ENCODE data around the gene PTPRN2.
A peak's percentile ranks its signal among the peaks of the same experiment; 100 is the strongest.

The PTPRN2 gene

DNA sequence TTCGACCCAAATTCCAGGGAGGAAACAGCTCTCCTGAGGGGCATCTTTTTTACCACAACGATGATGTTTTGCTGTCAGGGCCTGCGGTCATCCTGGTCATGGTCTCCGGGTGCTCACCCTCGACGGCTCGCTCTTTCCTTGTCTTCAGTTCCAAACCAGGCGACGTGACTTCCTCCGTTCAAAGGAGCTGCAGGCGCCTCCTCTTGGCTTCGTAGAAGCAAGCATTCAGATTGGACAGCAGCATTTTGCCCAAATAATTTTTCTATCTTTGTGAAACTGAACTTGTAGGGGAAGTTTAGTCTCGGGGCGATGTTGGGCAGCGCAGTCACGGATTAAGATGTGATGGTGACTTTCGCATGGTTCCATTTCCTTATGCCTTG lies 1042.0 kb downstream of the PTPRN2 start:
- H3K4me3 Mint-ChIP-seq, result no peak overlapping the region

DNA sequence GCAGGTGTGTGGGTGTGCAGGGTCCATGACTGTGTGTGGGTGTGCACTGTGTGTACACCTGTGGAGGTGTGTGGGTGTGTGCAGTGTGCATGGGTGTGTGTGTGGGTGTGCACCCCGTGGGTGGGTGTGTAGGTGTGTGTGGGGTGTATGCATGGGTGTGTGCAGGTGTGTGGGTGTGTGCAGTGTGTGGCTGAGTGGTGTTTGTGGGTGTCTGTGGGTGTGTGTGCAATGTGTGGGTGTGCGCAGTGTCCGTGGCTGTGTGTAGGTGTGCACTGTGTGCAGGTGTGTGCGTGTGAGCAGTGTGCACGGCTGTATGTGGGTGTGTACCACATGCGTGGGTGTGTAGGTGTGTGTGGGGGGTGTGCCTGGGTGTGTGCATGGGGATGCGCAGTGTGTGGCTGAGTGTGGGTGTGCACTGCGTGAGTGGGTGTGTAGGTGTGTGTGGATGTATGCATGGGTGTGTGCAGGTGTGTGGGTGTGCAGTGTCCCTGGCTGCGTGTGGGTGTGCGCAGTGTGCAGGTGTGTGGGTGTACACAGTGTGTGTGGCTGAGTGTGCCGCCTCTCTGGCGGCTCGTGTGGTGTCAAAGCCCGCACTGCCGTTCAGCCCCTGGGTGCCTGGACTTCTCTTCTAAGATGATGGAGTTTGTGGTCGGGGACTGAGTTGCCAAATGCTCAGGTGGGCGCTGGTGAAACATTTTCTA lies 1042.5 kb downstream of the PTPRN2 start:
- H3K9me3 Mint-ChIP-seq, result peaks cover 5% of the 10 kb centered on the region
- peaks cover 3% of the 10 kb centered on the region for H3K4me1 Mint-ChIP-seq (ENCODE audit: low read depth)
- H3K27ac Mint-ChIP-seq, result peak overlapping the region; percentile 23
- no peaks in the 10 kb centered on the region for H3K36me3 Mint-ChIP-seq (ENCODE audit: low read depth)
- no peak overlapping the region for H3K4me3 Mint-ChIP-seq
- H3K27me3 Mint-ChIP-seq, result no peaks in the 10 kb centered on the region
- DNase-seq, result no peak

More for the DNA sequence above, 1042.0 kb downstream of the PTPRN2 start:
- DNase-seq, result no peak
- Mint-ChIP-seq H3K9me3 (peaks cover 5% of the 10 kb centered on the region), H3K27me3 (no peaks in the 10 kb centered on the region), H3K36me3 (ENCODE audit: low read depth) (no peaks in the 10 kb centered on the region), H3K4me1 (ENCODE audit: low read depth) (peaks cover 3% of the 10 kb centered on the region), H3K27ac (no peak overlapping the region)

DNA sequence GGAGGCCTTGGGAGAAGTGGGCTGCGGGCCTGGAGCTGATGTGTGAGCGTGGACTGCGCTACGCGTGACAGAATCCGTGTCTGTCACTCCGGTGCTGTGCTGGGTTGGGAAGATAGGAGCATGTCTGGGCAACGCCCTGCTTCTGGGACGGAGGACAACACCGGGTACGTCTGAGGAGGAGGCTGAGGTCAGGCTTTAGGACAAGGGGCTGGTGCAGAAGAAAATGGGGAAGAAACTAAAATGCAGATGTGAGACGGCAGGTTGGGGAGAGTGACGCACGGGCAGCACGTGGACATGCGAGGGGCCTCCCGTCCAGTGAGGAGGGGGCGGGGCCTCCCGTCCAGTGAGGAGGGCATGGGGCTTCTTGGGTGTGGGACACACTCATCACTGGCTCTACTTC lies 1043.4 kb downstream of the PTPRN2 start:
- Mint-ChIP-seq H3K4me3 (no peak overlapping the region), H3K4me1 (ENCODE audit: low read depth) (peaks cover 3% of the 10 kb centered on the region), H3K36me3 (ENCODE audit: low read depth) (no peaks in the 10 kb centered on the region), H3K27me3 (no peaks in the 10 kb centered on the region), H3K27ac (no peak overlapping the region), H3K9me3 (peaks cover 5% of the 10 kb centered on the region)
- DNase-seq, result no peak

DNA sequence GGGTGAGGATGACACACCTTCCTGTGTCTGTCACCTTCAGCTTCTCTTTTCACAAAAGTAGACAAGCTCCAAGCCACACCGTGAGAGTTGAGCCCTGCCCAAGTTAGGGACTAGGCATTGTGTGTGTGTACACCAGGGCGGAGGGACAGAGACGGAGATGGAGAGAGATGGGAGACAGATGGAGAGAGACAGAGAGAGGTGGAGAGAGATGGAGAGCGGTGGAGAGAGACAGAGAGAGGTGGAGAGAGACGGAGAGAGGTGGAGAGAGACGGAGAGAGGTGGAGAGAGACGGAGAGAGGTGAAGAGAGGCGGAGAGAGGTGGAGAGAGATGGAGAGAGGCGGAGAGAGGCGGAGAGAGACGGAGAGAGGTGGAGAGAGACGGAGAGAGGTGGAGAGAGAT lies 1043.8 kb downstream of the PTPRN2 start:
- H3K4me3 Mint-ChIP-seq, result no peak overlapping the region
- H3K4me1 Mint-ChIP-seq (ENCODE audit: low read depth), result peaks cover 3% of the 10 kb centered on the region
- H3K27ac Mint-ChIP-seq, result no peak overlapping the region
- H3K9me3 Mint-ChIP-seq, result peaks cover 5% of the 10 kb centered on the region
- no peak for DNase-seq
- no peaks in the 10 kb centered on the region for H3K27me3 Mint-ChIP-seq
- no peaks in the 10 kb centered on the region for H3K36me3 Mint-ChIP-seq (ENCODE audit: low read depth)

DNA sequence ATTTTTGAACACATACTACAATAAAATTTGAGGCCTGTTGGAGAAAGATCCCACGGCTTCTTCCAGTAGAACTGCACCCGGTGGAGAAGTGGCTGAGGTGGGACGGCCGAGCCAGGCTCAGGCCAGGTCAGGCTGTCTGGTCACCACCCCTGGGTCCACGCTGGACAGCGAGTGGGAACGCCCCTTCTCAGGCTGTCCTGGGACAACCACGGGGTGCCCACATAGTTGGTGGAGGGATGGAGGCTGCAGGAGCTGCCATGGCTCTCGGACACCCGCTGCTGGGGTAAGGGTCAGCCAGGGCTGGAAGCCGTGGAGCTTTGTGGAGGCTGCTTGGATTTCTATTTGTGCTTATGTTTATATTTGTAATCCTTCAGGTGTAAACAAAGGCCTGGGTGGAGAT lies 1044.3 kb downstream of the PTPRN2 start:
- H3K4me1 Mint-ChIP-seq (ENCODE audit: low read depth), result peaks cover 3% of the 10 kb centered on the region
- no peak overlapping the region for H3K4me3 Mint-ChIP-seq
- H3K27me3 Mint-ChIP-seq, result no peaks in the 10 kb centered on the region
- no peak for DNase-seq
- H3K9me3 Mint-ChIP-seq, result peaks cover 5% of the 10 kb centered on the region
- no peak overlapping the region for H3K27ac Mint-ChIP-seq
- no peaks in the 10 kb centered on the region for H3K36me3 Mint-ChIP-seq (ENCODE audit: low read depth)

- H3K27ac Mint-ChIP-seq, result no peak overlapping the region
- H3K4me3 Mint-ChIP-seq, result no peak overlapping the region
- H3K9me3 Mint-ChIP-seq, result peaks cover 5% of the 10 kb centered on the region
- peaks cover 3% of the 10 kb centered on the region for H3K4me1 Mint-ChIP-seq (ENCODE audit: low read depth)
- H3K27me3 Mint-ChIP-seq, result no peaks in the 10 kb centered on the region
- no peaks in the 10 kb centered on the region for H3K36me3 Mint-ChIP-seq (ENCODE audit: low read depth)
- DNase-seq, result no peak
Observed at GRCh38 chr7:157542068-157543021, 1045.3 kb downstream of the PTPRN2 start.

- Mint-ChIP-seq H3K36me3 (ENCODE audit: low read depth) (no peaks in the 10 kb centered on the region), H3K27me3 (no peaks in the 10 kb centered on the region), H3K9me3 (peaks cover 5% of the 10 kb centered on the region), H3K4me3 (no peak overlapping the region), H3K27ac (no peak overlapping the region), H3K4me1 (ENCODE audit: low read depth) (peaks cover 3% of the 10 kb centered on the region)
- DNase-seq, result no peak
Observed at GRCh38 chr7:157541295-157542067, 1046.1 kb downstream of the PTPRN2 start.

DNA sequence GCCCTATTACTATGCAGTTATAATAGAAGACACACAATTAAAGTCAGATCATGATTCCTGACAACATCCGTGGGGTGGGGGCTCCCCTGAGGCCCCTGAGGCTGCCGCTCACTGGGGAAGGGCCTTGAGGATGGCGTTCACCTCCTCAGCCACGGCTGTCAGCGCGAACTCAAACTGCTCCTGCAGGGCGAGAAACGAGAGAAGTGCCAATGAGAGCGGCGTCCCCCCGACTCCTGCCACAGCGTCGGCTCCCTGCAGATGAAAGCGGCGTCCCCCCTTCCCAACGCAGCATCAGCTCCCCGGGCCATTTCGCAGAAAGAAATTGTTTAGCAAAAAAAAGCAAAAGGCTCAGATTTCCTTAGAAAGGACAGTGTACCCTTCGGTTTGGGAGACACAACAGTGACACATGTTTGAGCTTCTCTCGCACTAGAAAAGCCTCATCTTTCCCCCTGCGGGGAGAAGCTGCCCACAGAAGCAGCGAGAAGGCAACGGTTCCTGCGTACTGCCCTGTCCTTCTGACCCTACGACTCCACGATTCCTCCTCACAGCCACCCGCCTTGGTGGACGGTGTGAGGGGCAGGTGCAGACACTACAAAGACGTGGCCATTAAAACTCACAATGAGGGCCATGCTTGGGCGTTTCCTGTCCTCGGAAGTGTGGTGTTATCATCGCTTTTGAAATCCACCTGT lies 1046.9 kb downstream of the PTPRN2 start:
- peaks cover 5% of the 10 kb centered on the region for H3K9me3 Mint-ChIP-seq
- H3K4me3 Mint-ChIP-seq, result no peak overlapping the region
- H3K27me3 Mint-ChIP-seq, result no peaks in the 10 kb centered on the region
- peaks cover 3% of the 10 kb centered on the region for H3K4me1 Mint-ChIP-seq (ENCODE audit: low read depth)
- DNase-seq, result no peak
- H3K27ac Mint-ChIP-seq, result no peak overlapping the region
- no peaks in the 10 kb centered on the region for H3K36me3 Mint-ChIP-seq (ENCODE audit: low read depth)

GRCh38 chr7:157540020-157540419 lies 1047.6 kb downstream of the PTPRN2 start:
- H3K4me1 Mint-ChIP-seq (ENCODE audit: low read depth), result peaks cover 3% of the 10 kb centered on the region
- H3K4me3 Mint-ChIP-seq, result no peak overlapping the region
- no peak overlapping the region for H3K27ac Mint-ChIP-seq
- no peaks in the 10 kb centered on the region for H3K27me3 Mint-ChIP-seq
- DNase-seq, result no peak
- no peaks in the 10 kb centered on the region for H3K36me3 Mint-ChIP-seq (ENCODE audit: low read depth)
- H3K9me3 Mint-ChIP-seq, result peaks cover 5% of the 10 kb centered on the region

GRCh38 chr7:157539521-157539920 lies 1048.1 kb downstream of the PTPRN2 start:
- Mint-ChIP-seq H3K36me3 (ENCODE audit: low read depth) (no peaks in the 10 kb centered on the region), H3K4me3 (no peak overlapping the region), H3K9me3 (peaks cover under 1% of the 10 kb centered on the region), H3K4me1 (ENCODE audit: low read depth) (peaks cover 1% of the 10 kb centered on the region), H3K27me3 (no peaks in the 10 kb centered on the region), H3K27ac (no peak overlapping the region)
- DNase-seq, result no peak

DNA sequence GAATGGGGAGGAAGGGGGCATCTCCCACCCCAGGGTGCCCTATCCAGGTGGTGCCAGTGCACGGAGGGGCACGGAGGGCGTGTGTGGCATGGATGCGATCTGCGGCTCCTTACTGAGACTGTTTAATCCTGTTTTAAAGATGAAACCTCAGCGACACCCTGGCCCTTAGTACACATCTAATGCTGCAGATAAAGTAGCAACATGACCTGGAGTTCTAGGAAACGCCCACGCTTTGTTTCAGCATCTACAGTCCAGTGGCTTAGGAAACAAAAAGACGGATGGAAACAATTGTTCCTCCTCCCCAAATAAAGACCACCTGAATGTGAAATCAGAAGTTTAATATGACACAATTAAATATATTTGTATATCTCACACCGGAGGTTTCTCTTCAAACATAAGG lies 1048.9 kb downstream of the PTPRN2 start:
- no peaks in the 10 kb centered on the region for H3K9me3 Mint-ChIP-seq
- H3K36me3 Mint-ChIP-seq (ENCODE audit: low read depth), result no peaks in the 10 kb centered on the region
- no peak overlapping the region for H3K4me3 Mint-ChIP-seq
- no peaks in the 10 kb centered on the region for H3K4me1 Mint-ChIP-seq (ENCODE audit: low read depth)
- H3K27ac Mint-ChIP-seq, result no peak overlapping the region
- DNase-seq, result no peak
- H3K27me3 Mint-ChIP-seq, result no peaks in the 10 kb centered on the region

DNA sequence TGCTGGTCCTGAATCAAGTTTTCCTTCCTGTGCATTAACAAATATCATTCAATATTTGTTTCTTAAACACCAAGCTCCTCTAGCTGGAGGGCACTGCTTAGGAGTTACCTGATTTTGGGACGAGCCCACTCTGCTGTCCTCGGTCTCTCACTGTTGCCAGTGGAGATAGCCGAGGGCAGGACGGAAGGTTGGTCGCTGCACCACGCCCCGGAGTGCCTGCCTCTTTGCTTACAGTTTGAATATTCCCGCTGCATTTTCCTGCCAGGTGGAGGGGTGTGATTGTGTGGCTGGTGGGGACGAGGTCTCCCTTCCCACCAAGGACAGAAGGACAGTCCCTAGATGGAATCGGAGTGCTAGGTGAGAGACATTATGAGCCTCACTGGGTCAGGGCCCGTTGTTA lies 1049.3 kb downstream of the PTPRN2 start:
- H3K9me3 Mint-ChIP-seq, result peaks cover under 1% of the 10 kb centered on the region
- H3K27me3 Mint-ChIP-seq, result no peaks in the 10 kb centered on the region
- no peak overlapping the region for H3K27ac Mint-ChIP-seq
- no peak overlapping the region for H3K4me3 Mint-ChIP-seq
- no peaks in the 10 kb centered on the region for H3K4me1 Mint-ChIP-seq (ENCODE audit: low read depth)
- no peak for DNase-seq
- no peaks in the 10 kb centered on the region for H3K36me3 Mint-ChIP-seq (ENCODE audit: low read depth)

DNA sequence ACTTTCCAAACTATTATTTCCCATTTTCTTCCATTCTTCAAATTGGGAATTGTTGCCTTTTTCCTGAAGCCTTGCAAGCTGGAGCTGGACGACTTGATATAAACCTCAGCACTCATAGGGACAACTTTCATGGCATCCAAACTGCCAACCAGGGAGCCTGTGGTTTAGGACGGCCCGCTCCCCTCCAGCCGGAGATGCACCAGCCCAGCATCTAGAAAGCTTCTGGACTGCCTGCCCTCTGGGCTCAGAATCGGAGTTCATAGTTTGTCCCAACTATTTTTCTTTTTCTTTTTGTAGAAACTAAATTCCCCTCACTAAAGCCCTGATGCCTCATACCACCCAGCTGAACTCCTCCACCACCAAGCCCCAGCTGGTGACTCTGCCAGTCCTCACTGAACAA lies 1050.6 kb downstream of the PTPRN2 start:
- Mint-ChIP-seq H3K4me3 (no peak overlapping the region), H3K27me3 (no peaks in the 10 kb centered on the region), H3K27ac (no peak overlapping the region), H3K4me1 (ENCODE audit: low read depth) (no peaks in the 10 kb centered on the region), H3K36me3 (ENCODE audit: low read depth) (no peaks in the 10 kb centered on the region), H3K9me3 (peaks cover 13% of the 10 kb centered on the region)
- no peak for DNase-seq

GRCh38 chr7:157532068-157532467 lies 1055.6 kb downstream of the PTPRN2 start:
- H3K9me3 Mint-ChIP-seq, result peaks cover 20% of the 10 kb centered on the region
- H3K36me3 Mint-ChIP-seq (ENCODE audit: low read depth), result no peaks in the 10 kb centered on the region
- no peaks in the 10 kb centered on the region for H3K27me3 Mint-ChIP-seq
- no peak overlapping the region for H3K4me3 Mint-ChIP-seq
- no peak overlapping the region for H3K27ac Mint-ChIP-seq
- H3K4me1 Mint-ChIP-seq (ENCODE audit: low read depth), result no peaks in the 10 kb centered on the region
- DNase-seq, result no peak

Data from activated T-cell treated with anti-CD3 and anti-CD28 coated beads, Interleukin-2, amount 50 U/mL, for 24 hours (primary cell).